ENCODE results near the gene GPATCH4.

GPATCH4 gene

DNA sequence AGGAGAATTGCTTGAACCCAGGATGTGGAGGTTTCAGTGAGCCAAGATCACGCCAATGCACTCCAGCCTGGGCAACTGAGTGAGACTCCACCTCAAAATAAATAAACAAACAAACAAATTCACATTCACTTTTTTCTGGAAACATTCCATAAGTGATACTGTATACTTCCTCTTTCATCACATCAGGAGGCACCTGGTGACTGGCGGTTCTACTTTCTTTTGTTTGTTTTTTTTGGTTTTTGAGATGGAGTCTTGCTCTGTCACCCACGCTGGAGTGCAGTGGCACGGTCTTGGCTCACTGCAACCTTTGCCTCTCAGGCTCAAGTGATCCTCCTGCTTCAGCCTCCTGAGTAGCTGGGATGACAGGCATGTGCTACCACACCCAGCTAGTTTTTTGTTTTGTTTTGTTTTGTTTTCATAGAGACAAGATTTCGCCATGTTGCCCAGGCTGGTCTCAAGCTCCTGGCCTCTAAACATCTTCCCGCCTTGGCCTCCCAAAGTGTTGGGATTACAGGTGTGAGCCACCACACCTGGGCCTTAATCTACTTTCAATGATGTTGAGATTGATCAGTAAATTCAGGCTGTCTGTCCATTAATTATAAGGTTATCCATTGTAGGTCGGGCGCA, 28.7 kb upstream of the GPATCH4 start:
- DNase-seq (ENCODE audit: low read depth, low spot score), result no peak
- no peak overlapping the region for H3K4me3 ChIP-seq (ENCODE audit: low read depth, low read length)
- TF ChIP-seq, protein P1, sequence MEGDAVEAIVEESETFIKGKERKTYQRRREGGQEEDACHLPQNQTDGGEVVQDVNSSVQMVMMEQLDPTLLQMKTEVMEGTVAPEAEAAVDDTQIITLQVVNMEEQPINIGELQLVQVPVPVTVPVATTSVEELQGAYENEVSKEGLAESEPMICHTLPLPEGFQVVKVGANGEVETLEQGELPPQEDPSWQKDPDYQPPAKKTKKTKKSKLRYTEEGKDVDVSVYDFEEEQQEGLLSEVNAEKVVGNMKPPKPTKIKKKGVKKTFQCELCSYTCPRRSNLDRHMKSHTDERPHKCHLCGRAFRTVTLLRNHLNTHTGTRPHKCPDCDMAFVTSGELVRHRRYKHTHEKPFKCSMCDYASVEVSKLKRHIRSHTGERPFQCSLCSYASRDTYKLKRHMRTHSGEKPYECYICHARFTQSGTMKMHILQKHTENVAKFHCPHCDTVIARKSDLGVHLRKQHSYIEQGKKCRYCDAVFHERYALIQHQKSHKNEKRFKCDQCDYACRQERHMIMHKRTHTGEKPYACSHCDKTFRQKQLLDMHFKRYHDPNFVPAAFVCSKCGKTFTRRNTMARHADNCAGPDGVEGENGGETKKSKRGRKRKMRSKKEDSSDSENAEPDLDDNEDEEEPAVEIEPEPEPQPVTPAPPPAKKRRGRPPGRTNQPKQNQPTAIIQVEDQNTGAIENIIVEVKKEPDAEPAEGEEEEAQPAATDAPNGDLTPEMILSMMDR (IDR thresholded peaks at IDR 0.05; ENCODE audit: low read depth, low read length), result no peak
- in situ Hi-C loops (cut with HindIII; ENCODE audit: low sequenced_read_pairs), result no loop called here

DNA sequence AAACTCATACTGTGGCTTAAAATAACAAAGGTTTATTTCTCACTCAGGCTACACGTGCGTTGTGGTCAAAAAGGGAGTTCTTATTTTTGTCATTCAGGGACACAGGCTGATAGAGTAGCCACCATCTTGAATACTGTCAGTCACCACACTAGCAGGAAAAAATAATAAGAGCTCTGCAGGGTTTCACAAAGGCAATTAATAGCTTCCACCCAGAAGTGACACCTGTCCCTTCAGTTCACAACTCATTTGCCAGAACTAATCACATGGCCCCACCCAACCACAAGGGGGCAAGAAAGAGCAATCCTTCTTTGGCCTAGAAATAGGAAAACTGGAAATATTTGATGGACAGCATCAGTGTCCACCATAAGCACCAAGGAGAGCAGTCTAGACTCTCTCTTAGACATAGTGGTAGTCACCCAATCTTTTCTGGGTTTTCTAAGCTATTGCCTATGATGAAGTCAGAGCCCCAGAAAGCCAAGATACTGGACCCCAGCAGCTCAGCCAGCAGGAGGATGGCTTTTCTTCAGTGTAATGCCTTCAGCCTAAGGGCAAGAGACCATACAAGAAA, 26.1 kb upstream of the GPATCH4 start:
- TF ChIP-seq, protein P1 (IDR thresholded peaks at IDR 0.05; ENCODE audit: low read depth, low read length), result peak; percentile 76
- no peak overlapping the region for H3K4me3 ChIP-seq (ENCODE audit: low read depth, low read length)
- DNase-seq (ENCODE audit: low read depth, low spot score), result peak; percentile 36
- in situ Hi-C loops (cut with HindIII; ENCODE audit: low sequenced_read_pairs), result no loop called here

DNA sequence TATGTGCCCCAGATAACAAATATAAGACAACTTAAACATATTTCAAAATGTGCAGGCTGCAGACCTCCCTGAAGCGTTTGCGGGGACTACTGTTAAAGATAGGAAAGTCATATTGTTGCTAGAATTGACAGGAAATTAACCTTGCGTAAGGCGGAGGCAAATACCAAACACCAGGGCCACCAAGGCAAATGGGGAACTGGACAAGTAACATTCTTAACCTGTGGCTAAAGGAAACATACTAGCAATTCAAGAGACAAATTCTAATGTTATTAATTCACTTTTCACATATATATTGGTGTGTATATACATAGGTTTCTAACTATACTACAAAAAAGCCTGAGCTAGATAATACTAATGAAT, 24.8 kb upstream of the GPATCH4 start:
- no peak overlapping the region for H3K4me3 ChIP-seq (ENCODE audit: low read depth, low read length)
- in situ Hi-C loops (cut with HindIII; ENCODE audit: low sequenced_read_pairs), result no loop called here
- DNase-seq (ENCODE audit: low read depth, low spot score), result no peak
- TF ChIP-seq, protein P1 (IDR thresholded peaks at IDR 0.05; ENCODE audit: low read depth, low read length), result no peak

DNA sequence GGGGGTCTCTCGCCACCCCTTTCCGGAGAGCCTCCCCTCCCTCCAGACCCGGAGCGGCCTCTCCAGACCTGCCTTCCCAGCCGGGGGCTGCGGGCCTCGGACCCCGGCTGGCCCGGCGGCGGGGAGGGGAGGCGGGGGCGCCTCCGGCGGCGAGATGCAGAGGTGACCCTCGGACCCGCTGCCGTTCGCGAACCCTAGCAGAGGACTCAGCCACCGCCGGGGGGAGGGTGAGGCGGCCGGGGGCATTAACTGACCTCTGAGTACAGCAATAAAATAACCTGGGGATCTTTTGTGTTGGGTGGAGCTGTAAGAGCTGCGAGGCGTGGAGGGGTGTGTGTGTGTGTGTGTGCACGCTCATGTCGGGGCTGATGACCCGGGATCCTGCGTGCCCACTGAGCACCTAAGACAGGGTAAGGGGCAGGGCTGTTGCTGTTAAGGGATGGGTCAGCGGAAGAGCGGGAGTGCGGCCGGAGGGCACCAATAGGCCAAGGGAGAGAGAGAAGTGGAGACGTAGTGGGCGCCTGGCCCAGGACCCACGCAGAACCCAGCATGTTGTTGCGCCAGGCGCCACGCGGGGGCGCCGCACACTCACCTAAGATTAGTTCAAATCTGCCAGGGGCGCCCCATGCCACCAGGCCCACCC, 24.3 kb upstream of the GPATCH4 start:
- H3K4me3 ChIP-seq (ENCODE audit: low read depth, low read length), result no peak overlapping the region
- TF ChIP-seq, protein P1 (IDR thresholded peaks at IDR 0.05; ENCODE audit: low read depth, low read length), result peak; percentile 86
- DNase-seq (ENCODE audit: low read depth, low spot score), result peak; percentile 40
- in situ Hi-C loops (cut with HindIII; ENCODE audit: low sequenced_read_pairs), result no loop called here

DNA sequence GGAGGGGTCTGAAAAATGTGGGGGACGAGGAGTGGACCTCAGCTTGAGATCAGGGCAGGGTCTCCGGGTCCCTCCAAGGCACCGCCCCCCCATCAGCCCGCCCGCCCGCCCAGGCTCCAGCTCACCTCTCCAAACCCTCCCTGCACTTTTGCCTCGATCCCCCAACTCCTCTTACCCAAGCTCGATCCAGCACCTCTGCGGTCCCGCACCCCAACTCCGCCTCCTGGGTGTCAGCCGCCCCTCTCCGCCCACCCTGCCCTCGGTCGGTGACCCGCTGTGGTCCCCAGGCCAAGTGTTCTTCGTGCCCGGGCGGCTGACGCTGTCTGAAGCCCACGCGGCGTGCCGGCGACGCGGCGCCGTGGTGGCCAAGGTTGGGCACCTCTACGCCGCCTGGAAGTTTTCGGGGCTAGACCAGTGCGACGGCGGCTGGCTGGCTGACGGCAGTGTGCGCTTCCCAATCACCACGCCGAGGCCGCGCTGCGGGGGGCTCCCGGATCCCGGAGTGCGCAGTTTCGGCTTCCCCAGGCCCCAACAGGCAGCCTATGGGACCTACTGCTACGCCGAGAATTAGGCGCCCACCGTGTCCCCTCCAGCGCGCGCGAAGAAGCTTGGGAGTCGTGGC, 23.6 kb upstream of the GPATCH4 start:
- no peak for DNase-seq (ENCODE audit: low read depth, low spot score)
- in situ Hi-C loops (cut with HindIII; ENCODE audit: low sequenced_read_pairs), result no loop called here
- TF ChIP-seq, protein P1 (IDR thresholded peaks at IDR 0.05; ENCODE audit: low read depth, low read length), result no peak
- H3K4me3 ChIP-seq (ENCODE audit: low read depth, low read length), result no peak overlapping the region

DNA sequence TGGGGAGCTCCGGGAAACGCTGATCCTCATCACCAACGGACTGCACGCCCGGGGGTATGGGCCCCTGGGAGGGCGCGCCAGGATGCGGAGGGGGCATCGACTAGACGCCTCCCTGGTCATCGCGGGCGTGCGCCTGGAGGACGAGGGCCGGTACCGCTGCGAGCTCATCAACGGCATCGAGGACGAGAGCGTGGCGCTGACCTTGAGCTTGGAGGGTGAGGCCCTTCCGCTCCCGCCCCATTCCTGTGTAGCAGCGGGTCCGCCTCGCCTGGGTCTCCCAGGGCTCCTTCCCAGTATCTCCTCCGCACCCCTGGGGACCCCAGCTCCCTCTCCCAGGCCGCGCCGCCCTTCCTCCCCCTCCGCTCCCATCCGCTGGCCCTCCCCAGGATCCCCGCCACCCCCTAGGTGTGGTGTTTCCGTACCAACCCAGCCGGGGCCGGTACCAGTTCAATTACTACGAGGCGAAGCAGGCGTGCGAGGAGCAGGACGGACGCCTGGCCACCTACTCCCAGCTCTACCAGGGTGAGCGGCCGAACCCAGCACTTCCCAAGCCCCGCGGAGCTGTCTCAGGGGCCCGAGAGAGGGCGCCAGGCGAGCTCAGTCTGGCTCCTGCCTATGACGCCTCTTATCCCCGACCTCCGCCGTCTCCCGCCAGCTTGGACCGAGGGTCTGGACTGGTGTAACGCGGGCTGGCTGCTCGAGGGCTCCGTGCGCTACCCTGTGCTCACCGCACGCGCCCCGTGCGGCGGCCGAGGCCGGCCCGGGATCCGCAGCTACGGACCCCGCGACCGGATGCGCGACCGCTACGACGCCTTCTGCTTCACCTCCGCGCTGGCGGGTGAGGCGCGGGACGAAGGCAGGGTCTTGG, 22.9 kb upstream of the GPATCH4 start:
- H3K4me3 ChIP-seq (ENCODE audit: low read depth, low read length), result peak overlapping the region; percentile 3
- in situ Hi-C loops (cut with HindIII; ENCODE audit: low sequenced_read_pairs), result no loop called here
- TF ChIP-seq, protein P1 (IDR thresholded peaks at IDR 0.05; ENCODE audit: low read depth, low read length), result peak; percentile 52
- DNase-seq (ENCODE audit: low read depth, low spot score), result peak; percentile 21

Data from astrocyte of the spinal cord (primary cell).